B cell (primary cell): ENCODE results near the gene CIBAR2. TPM values are rescaled to one million over a fixed set of nuclear protein-coding genes. Genes with fewer than 3 reads are reported as not detected.
"Not testable (repeated sequence)": the region's sequence is repeated elsewhere in the genome, so short reads cannot be mapped to it uniquely, and the experiment has no call there.

ENCODE experiments used
- ATAC-seq: fragments of 200-7000 bp; cut with Tn5 transposase; one replicate; pipeline ENCODE4 v1.10.0; 2021; ENCODE audit warnings: low read depth, mild to moderate bottlenecking, moderate number of reproducible peaks, moderate library complexity
- CTCF ChIA-PET: fragments of 350-600 bp; sonication (Branson Sonifier 250); formaldehyde crosslinking; loops from one replicate; lab custom pipeline; 2021; ENCODE audit warnings: antibody characterized with exemption, inconsistent platforms; lab: Charles Lee
- POLR2A ChIA-PET: fragments of 350-600 bp; sonication (Branson Sonifier 250); formaldehyde crosslinking; loops from one replicate; lab custom pipeline; 2021; ENCODE audit warnings: antibody characterized with exemption; lab: Charles Lee
- DNase-seq: peaks from one replicate; pipeline ENCODE4 v3.0.0; 2013
- H2AFZ ChIP-seq: 2 replicates; pipeline ENCODE4 v1.6.1; 2012; ENCODE audit warnings: mild to moderate bottlenecking, low read depth, low read length; ENCODE audit not compliant: insufficient read depth, poor library complexity, severe bottlenecking
- H3K27ac ChIP-seq, 2 donors: 1 replicate in 1 of 2; 2 replicates in 1 of 2; pipeline ENCODE4 v1.5.1; 2012 to 2013; ENCODE audit warnings: low read length in 2 of 2, mild to moderate bottlenecking in 2 of 2, moderate library complexity in 1 of 2
- H3K27me3 ChIP-seq, 4 experiments: fragments of 200-600 bp in 1 of 4; sonication (generic) in 1 of 4; replicated peaks in 1 of 4; 1 replicate in 2 of 4; 2 replicates in 2 of 4; pipeline versions ENCODE4 v1.6.1 to v1.7.0; 2013 to 2016; ENCODE audit warnings: low read length in 3 of 4, mild to moderate bottlenecking in 2 of 4, mixed read lengths in 1 of 4, moderate library complexity in 1 of 4; ENCODE audit not compliant: insufficient read depth in 4 of 4, control insufficient read depth in 3 of 4; ENCODE audit errors: control extremely low read depth in 1 of 4
- H3K36me3 ChIP-seq, 2 experiments: replicated peaks in 1 of 2; 1 replicate in 1 of 2; 2 replicates in 1 of 2; pipeline versions ENCODE4 v1.6.1 to v1.7.1; 2013; ENCODE audit warnings: low read length in 1 of 2; ENCODE audit not compliant: insufficient read depth in 2 of 2, control insufficient read depth in 1 of 2; ENCODE audit errors: control extremely low read depth in 1 of 2, extremely low read depth in 1 of 2
- H3K4me1 ChIP-seq, 2 donors: fragments of 200-600 bp in 1 of 2; sonication (generic) in 1 of 2; 1 replicate in 1 of 2; 2 replicates in 1 of 2; pipeline versions ENCODE4 v1.5.1 to v1.6.1; 2013 to 2017; ENCODE audit warnings: low read length in 2 of 2; ENCODE audit not compliant: control insufficient read depth in 2 of 2, insufficient read depth in 2 of 2
- H3K4me2 ChIP-seq: replicated peaks from 2 replicates; pipeline ENCODE3; 2012; ENCODE audit warnings: mild to moderate bottlenecking, low read depth, low read length; ENCODE audit not compliant: poor library complexity, severe bottlenecking
- H3K4me3 ChIP-seq, 5 experiments: fragments of 200-600 bp in 1 of 5; sonication (generic) in 1 of 5; 1 replicate in 3 of 5; 2 replicates in 2 of 5; pipeline versions ENCODE4 v1.5.1 to v1.7.0; 2011 to 2016; ENCODE audit warnings: low read length in 4 of 5, mild to moderate bottlenecking in 4 of 5, low read depth in 2 of 5, control low read depth in 1 of 5, moderate library complexity in 1 of 5; ENCODE audit not compliant: insufficient read depth in 1 of 5; ENCODE audit errors: control extremely low read depth in 1 of 5, extremely low read depth in 1 of 5
- H3K79me2 ChIP-seq: fragments of 200-600 bp; sonication (generic); one replicate; pipeline ENCODE4 v1.6.0; 2016; ENCODE audit warnings: low read length; ENCODE audit not compliant: control insufficient read depth, insufficient read depth
- H3K9ac ChIP-seq: fragments of 200-600 bp; sonication (generic); 2 replicates; pipeline ENCODE4 v1.6.1; 2017; ENCODE audit warnings: mild to moderate bottlenecking, low read length, moderate library complexity
- H3K9me3 ChIP-seq, 3 donors: one replicate each; pipeline versions ENCODE4 v1.6.1 to v1.7.1; 2013; ENCODE audit warnings: low read length in 2 of 3; ENCODE audit not compliant: control insufficient read depth in 2 of 3, insufficient read depth in 1 of 3; ENCODE audit errors: control extremely low read depth in 1 of 3
- H4K20me1 ChIP-seq: 2 replicates; pipeline ENCODE4 v1.6.0; 2012; ENCODE audit warnings: mild to moderate bottlenecking, low read length; ENCODE audit not compliant: insufficient read depth, control insufficient read depth, poor library complexity, severe bottlenecking
- H3K27ac Mint-ChIP-seq: one replicate; pipeline ENCODE4 v1.8.0; 2021; ENCODE audit warnings: mixed read lengths
- H3K27me3 Mint-ChIP-seq: one replicate; pipeline ENCODE4 v1.8.0; 2021; ENCODE audit warnings: mixed read lengths
- H3K4me1 Mint-ChIP-seq: one replicate; pipeline ENCODE4 v1.8.0; 2021; ENCODE audit warnings: mixed read lengths
- H3K4me3 Mint-ChIP-seq: one replicate; pipeline ENCODE4 v1.8.0; 2021; ENCODE audit warnings: mixed read lengths
- H3K9me3 Mint-ChIP-seq: one replicate; pipeline ENCODE4 v1.8.0; 2022; ENCODE audit warnings: mixed read lengths; ENCODE audit not compliant: insufficient read depth
- EZH2 ChIP-seq: IDR thresholded peaks from 2 replicates; pipeline ENCODE4 v1.6.1; 2012; ENCODE audit warnings: borderline replicate concordance, low read depth, mild to moderate bottlenecking, moderate library complexity, low read length; ENCODE audit not compliant: insufficient read depth, poor library complexity, severe bottlenecking
- WGBS: methylation state at CpG from one replicate; pipeline ENCODE4 v1.1.5; 2013; ENCODE audit warnings: missing lambda C conversion rate; ENCODE audit not compliant: insufficient coverage; 5-methylcytosine and 5-hydroxymethylcytosine counted together
- intact Hi-C: fragments of 100-400 bp; cut with micrococcal nuclease; formaldehyde crosslinking; loops from one replicate; pipeline ENCODE4 v1.10.0; 2022
- polyA plus RNA-seq: library from polyadenylated mRNA; depleted of rRNA; stranded (reverse); fragments of >200 nt; gene quantifications from 2 replicates; pipeline ENCODE4 v1.2.3, GENCODE V29; 2012
- total RNA-seq, 2 donors: library from RNA; stranded (reverse); fragments of 120-200 nt in 1 of 2; gene quantifications; 1 replicate in 1 of 2; 2 replicates in 1 of 2; pipeline versions ENCODE4 v1.2.3 to v1.2.4, GENCODE V29; 2013 to 2022
- TF ChIP-seq, protein P1 (sequence below): fragments of 200-600 bp; IDR thresholded peaks from one replicate; pipeline ENCODE4 v1.8.0; 2022; ENCODE audit warnings: antibody characterized with exemption, mild to moderate bottlenecking

CIBAR2 gene
- total and polyA plus RNA-seq, 2 donors (not counting 1 experiment from before 2014, with no cell fraction given) = not detected

DNA sequence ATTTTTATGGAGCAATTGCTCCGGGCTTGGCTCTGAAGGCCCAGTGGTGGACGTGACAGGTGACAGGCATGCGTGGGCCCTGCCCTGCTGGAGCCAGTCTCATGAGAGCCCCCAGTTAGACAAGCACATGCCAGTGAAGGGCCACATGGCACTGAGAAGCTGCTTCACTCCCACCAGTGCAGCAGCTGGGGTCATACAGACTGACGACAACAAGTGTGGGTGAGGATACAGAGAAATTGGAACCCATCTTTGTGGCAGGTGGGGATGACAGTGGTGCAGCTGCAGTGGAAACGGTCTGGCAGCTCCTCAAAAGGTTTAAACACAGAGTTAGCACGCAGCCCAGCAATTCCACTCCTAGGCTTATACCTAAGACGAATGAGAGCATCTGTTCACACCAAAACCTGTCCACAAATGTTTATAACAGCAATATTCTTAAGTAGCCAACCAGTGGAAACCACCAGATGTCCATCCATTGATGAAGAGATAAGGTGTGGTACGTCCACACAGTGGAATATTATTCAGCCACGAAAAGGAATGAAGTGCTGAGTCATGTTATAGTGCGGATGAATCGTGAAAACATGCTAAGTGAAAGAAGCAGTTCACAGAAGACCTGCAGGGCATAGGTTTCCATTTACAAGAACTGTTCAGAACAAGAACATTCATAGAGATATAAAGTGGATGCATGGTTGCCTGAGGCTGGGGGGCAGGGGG lies 12.5 kb upstream of the CIBAR2 start:
- WGBS = 93% methylated on average over 9 of the region's 11 CpGs
- Mint-ChIP-seq H3K27ac (no peak overlapping the region), H3K4me3 (no peak overlapping the region), H3K9me3 (no peaks in the 10 kb centered on the region), H3K27me3 (no peaks in the 10 kb centered on the region), H3K4me1 (no peaks in the 10 kb centered on the region)
- CTCF ChIA-PET = interaction anchor here (2.3 kb wide), 1 partner anchor 10 kb away, joined by 9 read pairs; no protein-coding TSS in a partner anchor
- H3K4me1 ChIP-seq = no peaks in the 10 kb centered on the region
- H3K4me2 ChIP-seq = no peak overlapping the region
- ATAC-seq = no peak
- TF ChIP-seq EZH2 = no peak
- TF ChIP-seq, protein P1, sequence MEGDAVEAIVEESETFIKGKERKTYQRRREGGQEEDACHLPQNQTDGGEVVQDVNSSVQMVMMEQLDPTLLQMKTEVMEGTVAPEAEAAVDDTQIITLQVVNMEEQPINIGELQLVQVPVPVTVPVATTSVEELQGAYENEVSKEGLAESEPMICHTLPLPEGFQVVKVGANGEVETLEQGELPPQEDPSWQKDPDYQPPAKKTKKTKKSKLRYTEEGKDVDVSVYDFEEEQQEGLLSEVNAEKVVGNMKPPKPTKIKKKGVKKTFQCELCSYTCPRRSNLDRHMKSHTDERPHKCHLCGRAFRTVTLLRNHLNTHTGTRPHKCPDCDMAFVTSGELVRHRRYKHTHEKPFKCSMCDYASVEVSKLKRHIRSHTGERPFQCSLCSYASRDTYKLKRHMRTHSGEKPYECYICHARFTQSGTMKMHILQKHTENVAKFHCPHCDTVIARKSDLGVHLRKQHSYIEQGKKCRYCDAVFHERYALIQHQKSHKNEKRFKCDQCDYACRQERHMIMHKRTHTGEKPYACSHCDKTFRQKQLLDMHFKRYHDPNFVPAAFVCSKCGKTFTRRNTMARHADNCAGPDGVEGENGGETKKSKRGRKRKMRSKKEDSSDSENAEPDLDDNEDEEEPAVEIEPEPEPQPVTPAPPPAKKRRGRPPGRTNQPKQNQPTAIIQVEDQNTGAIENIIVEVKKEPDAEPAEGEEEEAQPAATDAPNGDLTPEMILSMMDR = no peak
- no peak overlapping the region for H3K4me3 ChIP-seq
- H2AFZ ChIP-seq = no peak overlapping the region
- H3K36me3 ChIP-seq = no peaks in the 10 kb centered on the region
- no peak overlapping the region for H3K27ac ChIP-seq
- H3K79me2 ChIP-seq = no peaks in the 10 kb centered on the region
- H3K27me3 ChIP-seq = peaks cover 0 to 3% (median 0%) of the 10 kb centered on the region in 4 experiments
- H3K9ac ChIP-seq = no peak overlapping the region
- POLR2A ChIA-PET = no interaction called here
- H3K9me3 ChIP-seq = no peaks in the 10 kb centered on the region
- intact Hi-C loops = no loop called here
- no peaks in the 10 kb centered on the region for H4K20me1 ChIP-seq
- DNase-seq = no peak

DNA sequence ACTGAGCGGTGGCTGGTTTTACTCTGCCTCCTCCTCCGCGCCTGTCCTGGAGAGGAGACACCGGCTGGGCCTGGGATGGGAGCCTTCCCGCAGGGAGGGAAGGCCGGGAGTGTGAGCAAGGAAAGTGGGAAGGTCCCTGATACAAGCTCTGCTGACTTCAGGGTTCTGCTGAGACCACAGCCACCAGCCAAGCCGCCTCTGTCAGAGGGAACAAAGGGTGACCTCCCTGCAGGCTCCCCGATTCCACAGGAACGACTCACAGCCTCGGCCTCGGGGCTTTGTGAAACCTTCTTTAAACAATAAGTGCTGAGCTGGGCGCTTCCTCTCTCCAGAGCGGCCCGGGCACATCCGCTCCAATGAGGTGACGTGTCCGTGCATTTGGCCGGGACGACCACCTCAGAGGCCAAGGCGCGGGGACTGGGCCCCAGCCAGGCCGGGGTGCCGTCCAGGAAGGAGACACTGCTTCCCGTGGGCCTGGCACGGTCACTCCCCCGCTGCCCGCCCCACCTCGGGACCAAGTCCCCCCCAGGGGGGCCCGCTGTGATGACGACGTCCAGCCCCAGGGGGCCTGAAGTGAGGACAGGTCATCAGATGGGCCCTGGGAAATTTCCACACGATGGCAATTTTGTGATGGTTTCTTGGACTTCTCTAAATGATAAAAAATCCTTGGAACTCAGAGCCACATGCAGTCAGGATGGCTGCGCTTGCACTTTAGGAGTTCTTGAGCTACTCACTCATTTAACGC lies 11.8 kb upstream of the CIBAR2 start:
- Histone ChIP-seq H3K9ac (no peak overlapping the region), H3K4me2 (no peak overlapping the region), H3K27me3 (peaks cover 0 to 3% (median 0%) of the 10 kb centered on the region in 4 experiments), H3K27ac (no peak overlapping the region), H3K4me1 (no peaks in the 10 kb centered on the region), H4K20me1 (no peaks in the 10 kb centered on the region), H3K36me3 (no peaks in the 10 kb centered on the region), H3K79me2 (no peaks in the 10 kb centered on the region), H2AFZ (no peak overlapping the region), H3K4me3 (no peak overlapping the region), H3K9me3 (no peaks in the 10 kb centered on the region)
- no peak overlapping the region for H3K27ac Mint-ChIP-seq
- no peaks in the 10 kb centered on the region for H3K9me3 Mint-ChIP-seq
- no peak overlapping the region for H3K4me3 Mint-ChIP-seq
- DNase-seq (no peak), ATAC-seq (no peak)
- ChIA-PET CTCF (interaction anchor here (2.3 kb wide), 1 partner anchor 9 kb away, joined by 9 read pairs; no protein-coding TSS in a partner anchor), POLR2A (no interaction called here)
- no peaks in the 10 kb centered on the region for H3K4me1 Mint-ChIP-seq
- TF ChIP-seq, protein P1 = no peak
- TF ChIP-seq EZH2 = no peak
- WGBS = 91% methylated on average over 29 of the region's 34 CpGs
- intact Hi-C loops = no loop called here
- H3K27me3 Mint-ChIP-seq = no peaks in the 10 kb centered on the region

DNA sequence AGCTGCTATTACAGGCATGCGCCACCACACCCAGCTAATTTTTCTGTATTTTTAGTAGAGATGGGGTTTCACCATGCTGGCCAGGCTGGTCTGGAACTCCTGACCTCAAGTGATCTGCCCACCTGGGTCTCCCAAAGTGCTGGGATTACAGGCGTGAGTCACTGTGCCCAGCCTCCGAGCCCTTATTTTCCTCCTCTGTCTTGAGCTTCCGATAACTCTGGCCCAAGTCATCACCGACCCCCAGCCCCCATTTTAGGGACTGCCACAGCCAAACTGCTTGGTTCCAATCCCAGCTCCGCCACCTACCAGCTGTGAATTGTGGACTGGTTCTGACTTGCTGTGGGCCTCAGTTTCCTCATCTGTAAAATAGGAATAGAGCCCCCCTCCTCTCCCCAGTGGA lies 11.2 kb upstream of the CIBAR2 start:
- CTCF ChIA-PET, H4K20me1 ChIP-seq, H2AFZ ChIP-seq, intact Hi-C loops, H3K27me3 Mint-ChIP-seq, H3K4me2 ChIP-seq, POLR2A ChIA-PET, H3K4me3 ChIP-seq, H3K27ac Mint-ChIP-seq, H3K4me3 Mint-ChIP-seq, DNase-seq, H3K4me1 Mint-ChIP-seq, H3K27ac ChIP-seq, ATAC-seq, H3K9ac ChIP-seq, H3K36me3 ChIP-seq, H3K27me3 ChIP-seq, H3K9me3 Mint-ChIP-seq, H3K4me1 ChIP-seq, H3K9me3 ChIP-seq, H3K79me2 ChIP-seq: not testable (repeated sequence)
- WGBS = 87% methylated on average over 4 of the region's 6 CpGs
